MM.1S (cell line): ENCODE results near the gene MAP3K1.

Experiments
- DNase-seq: peaks from one replicate; pipeline ENCODE4 v3.0.0-alpha.2; 2015
- H2AFZ ChIP-seq: fragments of 300-600 bp; sonication (generic); 2 replicates; pipeline ENCODE4 v1.6.0; 2016; ENCODE audit warnings: antibody characterized with exemption, low read length
- H3F3A ChIP-seq: fragments of 300-600 bp; sonication (generic); 2 replicates; pipeline ENCODE4 v1.6.1; 2016; ENCODE audit warnings: mild to moderate bottlenecking, antibody characterized with exemption, low read length, moderate library complexity, mixed read lengths; ENCODE audit not compliant: insufficient read depth
- H3K27ac ChIP-seq: fragments of 300-600 bp; sonication (generic); 2 replicates; pipeline ENCODE4 v1.5.1; 2016; ENCODE audit warnings: mild to moderate bottlenecking, low read length
- H3K27me3 ChIP-seq: fragments of 300-600 bp; sonication (generic); replicated peaks from 2 replicates; pipeline ENCODE4 v1.6.0; 2016; ENCODE audit warnings: low read length; ENCODE audit not compliant: insufficient read depth
- H3K36me3 ChIP-seq: fragments of 300-600 bp; sonication (generic); replicated peaks from 2 replicates; pipeline ENCODE4 v1.6.1; 2016; ENCODE audit warnings: mild to moderate bottlenecking, low read length, mixed read lengths; ENCODE audit not compliant: insufficient read depth
- H3K4me1 ChIP-seq: fragments of 300-600 bp; sonication (generic); 2 replicates; pipeline ENCODE4 v1.6.1; 2016; ENCODE audit warnings: low read length, mixed read lengths
- H3K4me2 ChIP-seq: fragments of 300-600 bp; sonication (generic); 2 replicates; pipeline ENCODE4 v1.6.0; 2016; ENCODE audit warnings: low read depth, low read length
- H3K4me3 ChIP-seq: fragments of 300-600 bp; sonication (generic); 2 replicates; pipeline ENCODE4 v1.5.1; 2016; ENCODE audit warnings: low read length, mixed read lengths
- H3K79me2 ChIP-seq: fragments of 300-600 bp; sonication (generic); 2 replicates; pipeline ENCODE4 v1.6.1; 2016; ENCODE audit warnings: mixed run types, low read length, mixed read lengths
- H3K9ac ChIP-seq: fragments of 300-600 bp; sonication (generic); 2 replicates; pipeline ENCODE4 v1.6.1; 2016; ENCODE audit warnings: low read length, mixed read lengths
- H3K9me2 ChIP-seq: fragments of 300-600 bp; sonication (generic); replicated peaks from 2 replicates; pipeline ENCODE4 v1.6.1; 2016; ENCODE audit warnings: mild to moderate bottlenecking, low read length, mixed read lengths; ENCODE audit not compliant: insufficient read depth
- H3K9me3 ChIP-seq: fragments of 300-600 bp; sonication (generic); replicated peaks from 2 replicates; pipeline ENCODE4 v1.6.1; 2016; ENCODE audit warnings: mild to moderate bottlenecking, low read length, mixed read lengths; ENCODE audit not compliant: insufficient read depth
- H4K20me1 ChIP-seq: fragments of 300-600 bp; sonication (generic); 2 replicates; pipeline ENCODE4 v1.6.1; 2016; ENCODE audit warnings: mild to moderate bottlenecking, low read length, moderate library complexity, mixed read lengths; ENCODE audit not compliant: insufficient read depth
- EZH2 ChIP-seq: fragments of 300-600 bp; sonication (generic); optimal IDR thresholded peaks from 2 replicates; pipeline ENCODE3; 2017; ENCODE audit warnings: low read depth, mild to moderate bottlenecking, antibody characterized with exemption, low read length, mixed read lengths
- EZH2phosphoT487 ChIP-seq: fragments of 300-600 bp; sonication (generic); IDR thresholded peaks from 2 replicates; pipeline ENCODE4 v1.6.1; 2018; ENCODE audit warnings: antibody characterized with exemption, low read length
- TF ChIP-seq, protein P1 (sequence below): fragments of 300-600 bp; sonication (generic); IDR thresholded peaks from 2 replicates; pipeline ENCODE4 v1.5.1; 2016; ENCODE audit warnings: antibody characterized with exemption, low read length, mixed read lengths

The MAP3K1 gene

DNA sequence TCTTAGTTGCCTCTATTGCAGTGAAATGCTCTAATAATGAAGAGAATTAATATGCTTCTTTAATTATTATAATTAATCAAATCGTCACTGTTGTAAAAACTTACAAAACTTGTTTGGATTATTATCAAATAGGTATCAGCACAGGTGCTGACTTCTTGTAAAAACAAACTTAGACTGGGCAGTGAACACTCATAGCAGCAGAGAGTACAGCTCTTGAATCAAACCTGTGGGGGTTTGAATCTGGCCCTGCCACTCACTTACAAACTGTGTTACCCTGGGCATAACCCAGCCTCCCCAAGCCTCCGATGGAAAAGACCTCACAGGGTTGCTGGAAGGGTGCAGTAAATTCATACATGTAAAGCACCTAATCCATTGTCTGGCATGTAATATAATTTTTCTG, 35.1 kb downstream of the MAP3K1 start:
- H3F3A ChIP-seq = peaks cover 17% of the 10 kb centered on the region
- no peak overlapping the region for H3K4me3 ChIP-seq
- no peaks in the 10 kb centered on the region for H3K9me3 ChIP-seq
- no peak overlapping the region for H3K27ac ChIP-seq
- H3K36me3 ChIP-seq = no peaks in the 10 kb centered on the region
- no peaks in the 10 kb centered on the region for H3K27me3 ChIP-seq
- peaks cover 99% of the 10 kb centered on the region for H3K79me2 ChIP-seq
- no peak for DNase-seq
- H3K9me2 ChIP-seq = no peaks in the 10 kb centered on the region
- no peak overlapping the region for H3K4me2 ChIP-seq
- TF ChIP-seq EZH2 (no peak), EZH2phosphoT487 (no peak)
- TF ChIP-seq, protein P1, sequence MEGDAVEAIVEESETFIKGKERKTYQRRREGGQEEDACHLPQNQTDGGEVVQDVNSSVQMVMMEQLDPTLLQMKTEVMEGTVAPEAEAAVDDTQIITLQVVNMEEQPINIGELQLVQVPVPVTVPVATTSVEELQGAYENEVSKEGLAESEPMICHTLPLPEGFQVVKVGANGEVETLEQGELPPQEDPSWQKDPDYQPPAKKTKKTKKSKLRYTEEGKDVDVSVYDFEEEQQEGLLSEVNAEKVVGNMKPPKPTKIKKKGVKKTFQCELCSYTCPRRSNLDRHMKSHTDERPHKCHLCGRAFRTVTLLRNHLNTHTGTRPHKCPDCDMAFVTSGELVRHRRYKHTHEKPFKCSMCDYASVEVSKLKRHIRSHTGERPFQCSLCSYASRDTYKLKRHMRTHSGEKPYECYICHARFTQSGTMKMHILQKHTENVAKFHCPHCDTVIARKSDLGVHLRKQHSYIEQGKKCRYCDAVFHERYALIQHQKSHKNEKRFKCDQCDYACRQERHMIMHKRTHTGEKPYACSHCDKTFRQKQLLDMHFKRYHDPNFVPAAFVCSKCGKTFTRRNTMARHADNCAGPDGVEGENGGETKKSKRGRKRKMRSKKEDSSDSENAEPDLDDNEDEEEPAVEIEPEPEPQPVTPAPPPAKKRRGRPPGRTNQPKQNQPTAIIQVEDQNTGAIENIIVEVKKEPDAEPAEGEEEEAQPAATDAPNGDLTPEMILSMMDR = no peak
- H3K9ac ChIP-seq = no peak overlapping the region
- H3K4me1 ChIP-seq = peaks cover 60% of the 10 kb centered on the region
- H4K20me1 ChIP-seq = peaks cover 17% of the 10 kb centered on the region
- no peak overlapping the region for H2AFZ ChIP-seq

DNA sequence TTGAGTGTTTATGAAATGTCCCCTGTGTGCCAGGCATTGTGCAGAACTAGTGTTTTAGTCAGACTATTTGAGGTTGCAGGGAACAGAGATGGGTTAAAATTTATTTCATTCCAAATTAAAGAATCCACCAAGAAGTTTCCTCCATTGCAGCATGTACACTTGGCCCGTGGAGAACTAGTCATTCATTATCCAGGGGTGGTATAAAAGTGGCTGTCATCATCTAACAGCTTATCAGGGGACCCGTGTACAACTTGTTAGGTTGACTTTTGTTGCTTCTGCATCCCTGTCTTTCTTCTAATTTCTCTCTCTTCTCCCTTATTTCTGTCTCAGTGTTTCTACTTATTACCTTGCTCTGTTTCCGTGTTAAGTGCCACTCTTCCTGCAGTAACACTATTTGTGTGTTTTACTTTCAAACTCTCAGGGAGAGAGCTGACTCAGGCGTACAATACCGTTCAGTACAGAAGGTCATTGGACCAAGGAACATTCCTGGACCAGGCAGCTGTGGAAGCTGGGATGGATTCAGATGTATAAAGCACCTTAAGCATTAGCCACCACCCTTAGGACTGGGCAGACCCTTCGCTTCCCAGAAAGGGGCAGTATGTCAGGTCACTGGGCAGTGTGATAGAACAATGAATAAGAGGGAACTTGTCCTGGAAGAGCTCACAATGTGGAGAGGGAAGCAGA, 36.1 kb downstream of the MAP3K1 start:
- Histone ChIP-seq H2AFZ (no peak overlapping the region), H3K27me3 (no peaks in the 10 kb centered on the region)

DNA sequence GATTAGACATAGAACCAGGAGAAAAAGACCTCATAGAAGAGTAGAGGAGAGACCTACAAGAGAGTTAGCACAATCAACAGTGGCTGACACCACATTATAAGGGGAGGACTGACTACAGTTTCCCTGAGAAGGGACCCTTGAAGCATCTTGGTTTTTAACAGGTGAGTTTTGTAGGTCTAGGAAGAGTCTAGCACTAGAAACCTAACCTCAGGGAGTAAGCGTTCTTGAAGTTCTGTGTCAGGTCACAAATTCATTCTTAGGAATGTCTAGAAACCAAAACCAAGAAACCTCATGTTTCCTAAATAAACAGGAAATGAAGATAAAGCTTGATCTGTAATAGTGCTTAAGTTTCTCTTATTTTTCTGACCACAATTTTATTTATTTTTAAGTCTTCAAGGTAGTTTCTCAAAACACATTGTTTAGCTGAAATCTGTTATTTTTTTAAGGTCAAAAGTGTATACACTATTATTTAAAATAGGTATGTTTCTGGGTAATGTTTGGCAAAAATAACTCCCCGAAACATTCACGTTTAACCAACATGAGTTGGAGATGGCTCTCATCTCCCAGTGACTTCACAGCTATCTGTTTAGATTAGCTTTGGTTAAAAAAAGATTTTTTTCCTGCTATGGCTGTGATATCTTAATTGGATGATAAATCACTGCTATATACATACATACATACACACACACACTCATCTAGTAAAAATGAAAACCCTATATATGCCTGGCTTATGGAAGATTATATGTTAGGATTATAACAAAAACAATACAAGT, 37.1 kb downstream of the MAP3K1 start:
- H3K4me2 ChIP-seq = peak overlapping the region; percentile 27
- peaks cover 17% of the 10 kb centered on the region for H3F3A ChIP-seq
- no peak overlapping the region for H3K9ac ChIP-seq
- no peaks in the 10 kb centered on the region for H3K9me2 ChIP-seq
- TF ChIP-seq EZH2 (no peak), EZH2phosphoT487 (no peak)
- TF ChIP-seq, protein P1 = no peak
- H3K4me3 ChIP-seq = no peak overlapping the region
- peaks cover 99% of the 10 kb centered on the region for H3K79me2 ChIP-seq
- peak; percentile 69 for DNase-seq
- H3K9me3 ChIP-seq = no peaks in the 10 kb centered on the region
- H3K4me1 ChIP-seq = peaks cover 59% of the 10 kb centered on the region
- no peaks in the 10 kb centered on the region for H3K36me3 ChIP-seq
- H4K20me1 ChIP-seq = peaks cover 17% of the 10 kb centered on the region
- no peak overlapping the region for H2AFZ ChIP-seq
- peak overlapping the region; percentile 36; the same call in 1 of the 2 replicates for H3K27ac ChIP-seq
- H3K27me3 ChIP-seq = no peaks in the 10 kb centered on the region

More for the DNA sequence above, 36.1 kb downstream of the MAP3K1 start:
- Histone ChIP-seq H3K9ac (no peak overlapping the region), H4K20me1 (peaks cover 17% of the 10 kb centered on the region), H3K9me3 (no peaks in the 10 kb centered on the region), H3K4me2 (peak overlapping the region; percentile 27), H3K9me2 (no peaks in the 10 kb centered on the region), H3K27ac (peak overlapping the region; percentile 36; the same call in 1 of the 2 replicates), H3K79me2 (peaks cover 99% of the 10 kb centered on the region), H3K36me3 (no peaks in the 10 kb centered on the region), H3K4me1 (peaks cover 60% of the 10 kb centered on the region), H3K4me3 (no peak overlapping the region), H3F3A (peaks cover 17% of the 10 kb centered on the region)
- DNase-seq = no peak
- TF ChIP-seq EZH2 (no peak), EZH2phosphoT487 (no peak)
- TF ChIP-seq, protein P1 = no peak
